SIG-M5 (cell line): ENCODE results near the gene FGF10.

Experiments
- DNase-seq: peaks from one replicate; lab custom pipeline; 2025; lab: John Stamatoyannopoulos, UW

Gene FGF10

GRCh38 chr5:44389090-44389822 lies at the start of gene FGF10:
Gene FGF10 (minus strand): TSS chr5:44389420. CDS start chr5:44388682, 738 bp downstream.
- DNase-seq: no peak

- DNase-seq: no peak
Measured at GRCh38 chr5:44426944-44427343, 37.7 kb upstream of the FGF10 start.

- no peak for DNase-seq
Measured at GRCh38 chr5:44412286-44412685, 23.1 kb upstream of the FGF10 start.

GRCh38 chr5:44402084-44402483 lies 12.9 kb upstream of the FGF10 start:
- DNase-seq: no peak

GRCh38 chr5:44401611-44402010 lies 12.4 kb upstream of the FGF10 start:
- DNase-seq: no peak

GRCh38 chr5:44398382-44398781 lies 9.2 kb upstream of the FGF10 start:
- no peak for DNase-seq

- no peak for DNase-seq
Measured at GRCh38 chr5:44396312-44396711, 7.1 kb upstream of the FGF10 start.

GRCh38 chr5:44390351-44390750 lies 1.1 kb upstream of the FGF10 start:
- no peak for DNase-seq

GRCh38 chr5:44389823-44390143 lies 563 bp upstream of the FGF10 start:
- no peak for DNase-seq

- DNase-seq: no peak
Measured at GRCh38 chr5:44388321-44389089, 715 bp downstream of the FGF10 start.

GRCh38 chr5:44387921-44388320 lies 1.3 kb downstream of the FGF10 start:
- DNase-seq: no peak

GRCh38 chr5:44387406-44387805 lies 1.8 kb downstream of the FGF10 start:
- no peak for DNase-seq

- DNase-seq: no peak
Measured at GRCh38 chr5:44385291-44385900, 3.8 kb downstream of the FGF10 start.

GRCh38 chr5:44384816-44385215 lies 4.4 kb downstream of the FGF10 start:
- no peak for DNase-seq

- DNase-seq: no peak
Measured at GRCh38 chr5:44382894-44383293, 6.3 kb downstream of the FGF10 start.

- DNase-seq: no peak
Measured at GRCh38 chr5:44377057-44377456, 12.2 kb downstream of the FGF10 start.

GRCh38 chr5:44372028-44372427 lies 17.2 kb downstream of the FGF10 start:
- DNase-seq: no peak

GRCh38 chr5:44367203-44367602 lies 22.0 kb downstream of the FGF10 start:
- DNase-seq: no peak

GRCh38 chr5:44365345-44365744 lies 23.9 kb downstream of the FGF10 start:
- no peak for DNase-seq

GRCh38 chr5:44364097-44364496 lies 25.1 kb downstream of the FGF10 start:
- DNase-seq: no peak

GRCh38 chr5:44361342-44362001 lies 27.7 kb downstream of the FGF10 start:
- no peak for DNase-seq

GRCh38 chr5:44360919-44361318 lies 28.3 kb downstream of the FGF10 start:
- DNase-seq: no peak

- no peak for DNase-seq
Measured at GRCh38 chr5:44358421-44358820, 30.8 kb downstream of the FGF10 start.
